ENCODE measurements around the gene TPT1.

DNA sequence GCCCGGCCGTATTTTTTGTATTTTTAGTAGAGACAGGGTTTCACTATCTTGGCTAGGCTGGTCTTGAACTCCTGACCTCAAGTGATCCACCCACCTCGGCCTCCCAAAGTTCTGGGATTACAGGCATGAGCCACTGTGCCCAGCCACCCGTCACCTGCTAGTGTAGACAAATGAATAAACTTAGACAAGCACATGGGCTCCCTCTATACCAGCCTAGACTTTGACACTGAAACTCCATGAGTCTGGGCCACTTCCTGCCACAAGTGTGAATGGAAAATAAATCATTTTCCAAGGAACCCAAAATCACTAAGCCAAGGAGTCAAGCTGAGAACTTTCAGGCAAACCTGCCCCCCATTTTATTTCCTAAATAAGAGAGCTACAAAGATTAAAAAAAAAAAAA, 27.0 kb upstream of the TPT1 start:
- TF ChIP-seq, protein P1, sequence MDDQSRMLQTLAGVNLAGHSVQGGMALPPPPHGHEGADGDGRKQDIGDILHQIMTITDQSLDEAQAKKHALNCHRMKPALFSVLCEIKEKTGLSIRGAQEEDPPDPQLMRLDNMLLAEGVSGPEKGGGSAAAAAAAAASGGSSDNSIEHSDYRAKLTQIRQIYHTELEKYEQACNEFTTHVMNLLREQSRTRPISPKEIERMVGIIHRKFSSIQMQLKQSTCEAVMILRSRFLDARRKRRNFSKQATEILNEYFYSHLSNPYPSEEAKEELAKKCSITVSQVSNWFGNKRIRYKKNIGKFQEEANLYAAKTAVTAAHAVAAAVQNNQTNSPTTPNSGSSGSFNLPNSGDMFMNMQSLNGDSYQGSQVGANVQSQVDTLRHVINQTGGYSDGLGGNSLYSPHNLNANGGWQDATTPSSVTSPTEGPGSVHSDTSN (IDR thresholded peaks at IDR 0.05): no peak
- TF ChIP-seq, protein P2, sequence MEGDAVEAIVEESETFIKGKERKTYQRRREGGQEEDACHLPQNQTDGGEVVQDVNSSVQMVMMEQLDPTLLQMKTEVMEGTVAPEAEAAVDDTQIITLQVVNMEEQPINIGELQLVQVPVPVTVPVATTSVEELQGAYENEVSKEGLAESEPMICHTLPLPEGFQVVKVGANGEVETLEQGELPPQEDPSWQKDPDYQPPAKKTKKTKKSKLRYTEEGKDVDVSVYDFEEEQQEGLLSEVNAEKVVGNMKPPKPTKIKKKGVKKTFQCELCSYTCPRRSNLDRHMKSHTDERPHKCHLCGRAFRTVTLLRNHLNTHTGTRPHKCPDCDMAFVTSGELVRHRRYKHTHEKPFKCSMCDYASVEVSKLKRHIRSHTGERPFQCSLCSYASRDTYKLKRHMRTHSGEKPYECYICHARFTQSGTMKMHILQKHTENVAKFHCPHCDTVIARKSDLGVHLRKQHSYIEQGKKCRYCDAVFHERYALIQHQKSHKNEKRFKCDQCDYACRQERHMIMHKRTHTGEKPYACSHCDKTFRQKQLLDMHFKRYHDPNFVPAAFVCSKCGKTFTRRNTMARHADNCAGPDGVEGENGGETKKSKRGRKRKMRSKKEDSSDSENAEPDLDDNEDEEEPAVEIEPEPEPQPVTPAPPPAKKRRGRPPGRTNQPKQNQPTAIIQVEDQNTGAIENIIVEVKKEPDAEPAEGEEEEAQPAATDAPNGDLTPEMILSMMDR (IDR thresholded peaks at IDR 0.05): no peak
- TF ChIP-seq, protein P3, sequence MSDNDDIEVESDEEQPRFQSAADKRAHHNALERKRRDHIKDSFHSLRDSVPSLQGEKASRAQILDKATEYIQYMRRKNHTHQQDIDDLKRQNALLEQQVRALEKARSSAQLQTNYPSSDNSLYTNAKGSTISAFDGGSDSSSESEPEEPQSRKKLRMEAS (IDR thresholded peaks at IDR 0.05): no peak

All from A549 (cell line).